ENCODE results near the gene LYST.

Gene LYST

DNA sequence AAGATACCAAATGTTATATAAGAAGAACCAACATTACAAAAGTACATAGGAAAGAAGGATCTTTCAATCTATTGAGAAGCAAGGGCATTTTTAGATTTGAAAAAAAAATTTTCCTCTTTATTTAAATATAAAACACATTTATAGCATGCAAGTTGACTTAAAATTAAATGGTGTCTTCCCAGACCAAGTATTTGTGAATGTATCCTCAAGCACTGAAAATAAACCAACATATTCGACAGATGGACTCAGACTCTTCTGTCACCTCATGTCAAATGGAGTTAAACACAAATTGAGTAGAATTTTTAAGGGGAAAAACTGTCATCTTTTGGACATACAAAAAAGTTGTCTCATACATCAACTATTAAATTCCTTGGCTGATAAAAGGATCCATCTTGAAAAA is 140.1 kb downstream of the LYST start:
- Histone ChIP-seq H3F3A (ENCODE audit: control insufficient read depth, insufficient read depth) (no peaks in the 10 kb centered on the region), H3K36me3 (ENCODE audit: control insufficient read depth, low read length) (no peaks in the 10 kb centered on the region), H3K9me2 (replicated peaks; ENCODE audit: control insufficient read depth, low read length) (no peaks in the 10 kb centered on the region), H4K20me1 (ENCODE audit: control insufficient read depth, insufficient read depth, low read depth, low read length) (no peaks in the 10 kb centered on the region), H3K9me3 (ENCODE audit: control insufficient read depth, insufficient read depth, low read length) (no peaks in the 10 kb centered on the region), H3K27me3 (ENCODE audit: control insufficient read depth, low read length) (no peaks in the 10 kb centered on the region), H3K79me2 (ENCODE audit: control insufficient read depth, low read length) (no peaks in the 10 kb centered on the region), H3K4me1 (ENCODE audit: control insufficient read depth, low read length) (no peaks in the 10 kb centered on the region), H3K4me2 (ENCODE audit: low read length) (no peak overlapping the region), H3K27ac (ENCODE audit: low read depth, low read length) (no peak overlapping the region), H3K4me3 (ENCODE audit: low read length) (no peak overlapping the region)
- TF ChIP-seq, protein P1, sequence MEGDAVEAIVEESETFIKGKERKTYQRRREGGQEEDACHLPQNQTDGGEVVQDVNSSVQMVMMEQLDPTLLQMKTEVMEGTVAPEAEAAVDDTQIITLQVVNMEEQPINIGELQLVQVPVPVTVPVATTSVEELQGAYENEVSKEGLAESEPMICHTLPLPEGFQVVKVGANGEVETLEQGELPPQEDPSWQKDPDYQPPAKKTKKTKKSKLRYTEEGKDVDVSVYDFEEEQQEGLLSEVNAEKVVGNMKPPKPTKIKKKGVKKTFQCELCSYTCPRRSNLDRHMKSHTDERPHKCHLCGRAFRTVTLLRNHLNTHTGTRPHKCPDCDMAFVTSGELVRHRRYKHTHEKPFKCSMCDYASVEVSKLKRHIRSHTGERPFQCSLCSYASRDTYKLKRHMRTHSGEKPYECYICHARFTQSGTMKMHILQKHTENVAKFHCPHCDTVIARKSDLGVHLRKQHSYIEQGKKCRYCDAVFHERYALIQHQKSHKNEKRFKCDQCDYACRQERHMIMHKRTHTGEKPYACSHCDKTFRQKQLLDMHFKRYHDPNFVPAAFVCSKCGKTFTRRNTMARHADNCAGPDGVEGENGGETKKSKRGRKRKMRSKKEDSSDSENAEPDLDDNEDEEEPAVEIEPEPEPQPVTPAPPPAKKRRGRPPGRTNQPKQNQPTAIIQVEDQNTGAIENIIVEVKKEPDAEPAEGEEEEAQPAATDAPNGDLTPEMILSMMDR (IDR thresholded peaks at IDR 0.05; ENCODE audit: low read depth, low read length, poor library complexity, severe bottlenecking) = no peak
- no peak for TF ChIP-seq EZH2phosphoT487 (IDR thresholded peaks at IDR 0.05; ENCODE audit: borderline replicate concordance, low read length)

DNA sequence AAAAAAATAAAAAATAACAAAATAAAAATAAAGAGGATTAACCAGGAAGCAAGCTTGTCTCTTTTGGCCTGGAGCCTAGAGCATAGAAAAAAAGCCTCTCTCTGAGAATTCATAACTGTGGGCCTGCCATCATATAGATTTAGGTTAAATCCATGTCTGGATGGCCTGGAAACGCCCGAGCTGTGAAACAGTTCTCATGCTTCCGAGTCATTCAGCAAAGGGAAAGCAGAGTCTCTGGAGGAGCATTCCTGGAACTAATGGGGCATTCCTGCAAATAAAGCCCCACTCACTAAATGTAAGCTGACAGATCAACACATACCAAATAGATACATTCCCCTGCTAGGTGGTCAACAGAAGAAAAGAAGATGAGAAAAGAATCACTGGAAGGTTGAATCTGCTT is 141.3 kb downstream of the LYST start:
- TF ChIP-seq, protein P1 (IDR thresholded peaks at IDR 0.05; ENCODE audit: low read depth, low read length, poor library complexity, severe bottlenecking) = no peak
- TF ChIP-seq EZH2phosphoT487 (IDR thresholded peaks at IDR 0.05; ENCODE audit: borderline replicate concordance, low read length) = no peak
- Histone ChIP-seq H3K27me3 (ENCODE audit: control insufficient read depth, low read length) (no peaks in the 10 kb centered on the region), H4K20me1 (ENCODE audit: control insufficient read depth, insufficient read depth, low read depth, low read length) (no peaks in the 10 kb centered on the region), H3K4me1 (ENCODE audit: control insufficient read depth, low read length) (no peaks in the 10 kb centered on the region), H3K36me3 (ENCODE audit: control insufficient read depth, low read length) (no peaks in the 10 kb centered on the region), H3K9me3 (ENCODE audit: control insufficient read depth, insufficient read depth, low read length) (no peaks in the 10 kb centered on the region), H3K79me2 (ENCODE audit: control insufficient read depth, low read length) (no peaks in the 10 kb centered on the region), H3F3A (ENCODE audit: control insufficient read depth, insufficient read depth) (no peaks in the 10 kb centered on the region), H3K4me3 (ENCODE audit: low read length) (no peak overlapping the region), H3K4me2 (ENCODE audit: low read length) (no peak overlapping the region), H3K9me2 (replicated peaks; ENCODE audit: control insufficient read depth, low read length) (no peaks in the 10 kb centered on the region), H3K27ac (ENCODE audit: low read depth, low read length) (no peak overlapping the region)

DNA sequence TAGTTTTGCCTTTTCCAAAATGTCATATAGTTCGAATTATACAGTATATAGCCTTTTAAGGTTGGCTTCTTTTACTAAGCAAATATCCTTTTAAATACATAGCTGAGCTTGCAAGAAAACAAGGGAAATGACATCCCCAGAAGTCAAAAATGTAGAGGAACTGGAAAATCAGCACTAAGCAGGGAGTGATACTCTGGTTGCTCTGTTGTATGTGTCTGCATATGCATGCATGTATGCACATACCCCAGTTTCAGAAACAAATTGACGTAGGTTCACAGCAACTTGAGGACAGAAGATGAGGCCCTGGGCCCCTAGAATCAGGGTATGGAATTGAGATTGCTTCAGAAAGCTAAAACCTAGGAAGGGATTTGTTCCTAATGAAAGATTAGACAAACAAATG is 142.0 kb downstream of the LYST start:
- H3K9me3 ChIP-seq (ENCODE audit: control insufficient read depth, insufficient read depth, low read length) = no peaks in the 10 kb centered on the region
- H4K20me1 ChIP-seq (ENCODE audit: control insufficient read depth, insufficient read depth, low read depth, low read length) = no peaks in the 10 kb centered on the region
- H3K36me3 ChIP-seq (ENCODE audit: control insufficient read depth, low read length) = no peaks in the 10 kb centered on the region
- TF ChIP-seq, protein P1 (IDR thresholded peaks at IDR 0.05; ENCODE audit: low read depth, low read length, poor library complexity, severe bottlenecking) = no peak
- TF ChIP-seq EZH2phosphoT487 (IDR thresholded peaks at IDR 0.05; ENCODE audit: borderline replicate concordance, low read length) = no peak
- no peaks in the 10 kb centered on the region for H3K79me2 ChIP-seq (ENCODE audit: control insufficient read depth, low read length)
- H3K4me1 ChIP-seq (ENCODE audit: control insufficient read depth, low read length) = no peaks in the 10 kb centered on the region
- no peak overlapping the region for H3K4me3 ChIP-seq (ENCODE audit: low read length)
- H3F3A ChIP-seq (ENCODE audit: control insufficient read depth, insufficient read depth) = no peaks in the 10 kb centered on the region
- no peaks in the 10 kb centered on the region for H3K27me3 ChIP-seq (ENCODE audit: control insufficient read depth, low read length)
- no peak overlapping the region for H3K4me2 ChIP-seq (ENCODE audit: low read length)
- H3K9me2 ChIP-seq (replicated peaks; ENCODE audit: control insufficient read depth, low read length) = no peaks in the 10 kb centered on the region
- H3K27ac ChIP-seq (ENCODE audit: low read depth, low read length) = no peak overlapping the region

DNA sequence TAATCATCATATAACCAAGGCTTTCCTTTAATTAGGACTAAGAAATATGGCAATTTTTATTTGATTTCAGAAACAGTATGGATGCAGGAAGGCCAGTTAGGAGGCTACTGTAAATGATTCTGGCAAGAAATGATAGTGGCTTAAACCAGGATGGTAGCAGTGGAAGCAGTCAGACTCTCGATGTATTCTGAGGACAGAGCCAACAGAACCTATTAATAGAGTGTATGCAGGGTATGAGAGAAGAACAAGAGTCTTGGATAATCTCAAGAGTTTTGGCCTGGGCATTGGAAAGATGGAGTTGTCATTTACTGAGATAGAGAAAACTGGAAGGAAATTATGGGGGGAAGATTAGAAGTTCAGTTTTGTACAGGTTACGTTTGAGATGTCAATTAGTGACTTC is 143.8 kb downstream of the LYST start:
- Histone ChIP-seq H3K4me2 (ENCODE audit: low read length) (no peak overlapping the region), H3K79me2 (ENCODE audit: control insufficient read depth, low read length) (no peaks in the 10 kb centered on the region), H3K27me3 (ENCODE audit: control insufficient read depth, low read length) (no peaks in the 10 kb centered on the region), H4K20me1 (ENCODE audit: control insufficient read depth, insufficient read depth, low read depth, low read length) (no peaks in the 10 kb centered on the region), H3K27ac (ENCODE audit: low read depth, low read length) (no peak overlapping the region), H3K9me3 (ENCODE audit: control insufficient read depth, insufficient read depth, low read length) (no peaks in the 10 kb centered on the region), H3K36me3 (ENCODE audit: control insufficient read depth, low read length) (no peaks in the 10 kb centered on the region), H3F3A (ENCODE audit: control insufficient read depth, insufficient read depth) (no peaks in the 10 kb centered on the region), H3K4me1 (ENCODE audit: control insufficient read depth, low read length) (no peaks in the 10 kb centered on the region), H3K9me2 (replicated peaks; ENCODE audit: control insufficient read depth, low read length) (no peaks in the 10 kb centered on the region), H3K4me3 (ENCODE audit: low read length) (no peak overlapping the region)
- TF ChIP-seq EZH2phosphoT487 (IDR thresholded peaks at IDR 0.05; ENCODE audit: borderline replicate concordance, low read length) = no peak
- TF ChIP-seq, protein P1 (IDR thresholded peaks at IDR 0.05; ENCODE audit: low read depth, low read length, poor library complexity, severe bottlenecking) = no peak

Data from DOHH2 (cell line).